K562 (cell line): Measurements from ENCODE around the gene RHD. TPM values are rescaled to one million over a fixed set of nuclear protein-coding genes. Genes with fewer than 3 reads are reported as not detected.

ENCODE experiments used
- DACH1 ChIP-seq: fragments of 450-650 bp; IDR thresholded peaks from 2 replicates; pipeline ENCODE4 v1.6.1; 2018; ENCODE audit not compliant: partially characterized antibody
- GABPA ChIP-seq: fragments of 200-800 bp; sonication (Bioruptor generic); conservative IDR thresholded peaks from 2 replicates; pipeline ENCODE4 v1.6.1; 2016; ENCODE audit warnings: low read depth, missing genetic modification characterization, missing compliant biosample characterization
- GMEB1 ChIP-seq: fragments of 250-450 bp; sonication (Bioruptor Pico); IDR thresholded peaks from 2 replicates; pipeline ENCODE4 v1.4.0; 2020; ENCODE audit warnings: mild to moderate bottlenecking
- MBD2 ChIP-seq: sonication (generic); IDR thresholded peaks from 2 replicates; pipeline ENCODE4 v1.6.1; 2016; ENCODE audit warnings: low read depth, borderline replicate concordance
- MCM7 ChIP-seq, 2 experiments: fragments of 450-650 bp; IDR thresholded peaks; 2 replicates each; pipeline ENCODE4 v1.6.1; 2016 to 2018
- MLLT1 ChIP-seq, 2 experiments: fragments of 450-650 bp; IDR thresholded peaks; 2 replicates each; pipeline ENCODE4 v1.6.1; 2016
- MTA1 ChIP-seq: fragments of 450-650 bp; IDR thresholded peaks from 2 replicates; pipeline ENCODE4 v1.6.1; 2017; ENCODE audit warnings: borderline replicate concordance
- NEUROD1 ChIP-seq: fragments of 150-350 bp; IDR thresholded peaks from 2 replicates; pipeline ENCODE4 v1.6.1; 2014; ENCODE audit warnings: borderline replicate concordance, low read length, low read depth; ENCODE audit not compliant: partially characterized antibody
- RHOXF2B ChIP-seq: fragments of 250-450 bp; sonication (Bioruptor Pico); conservative IDR thresholded peaks from 2 replicates; pipeline ENCODE4 v1.5.1; 2021
- SFPQ ChIP-seq: fragments of 200-400 bp; formaldehyde crosslinking; IDR thresholded peaks from 2 replicates; pipeline ENCODE4 v1.6.1; 2017; ENCODE audit warnings: mild to moderate bottlenecking, low read depth, low read length, moderate library complexity
- SREBF1 ChIP-seq: fragments of 150-350 bp; IDR thresholded peaks from 2 replicates; pipeline ENCODE4 v1.6.1; 2014; ENCODE audit warnings: antibody characterized with exemption, low read depth, low read length, borderline replicate concordance
- THAP7 ChIP-seq: fragments of 250-450 bp; sonication (Bioruptor Pico); IDR thresholded peaks from 2 replicates; pipeline ENCODE4 v1.5.0; 2021
- THRAP3 ChIP-seq: fragments of 450-650 bp; IDR thresholded peaks from 2 replicates; pipeline ENCODE4 v1.6.1; 2016; ENCODE audit warnings: mild to moderate bottlenecking, inconsistent platforms, borderline replicate concordance
- ZFPM2 ChIP-seq: fragments of 250-450 bp; sonication (Bioruptor Pico); IDR thresholded peaks from 2 replicates; pipeline ENCODE4 v1.5.1; 2022; ENCODE audit warnings: mild to moderate bottlenecking
- ZMIZ1 ChIP-seq, 2 experiments: fragments of 150-350 bp in 1 of 2; IDR thresholded peaks; 2 replicates each; pipeline ENCODE4 v1.6.1; 2012 to 2016; ENCODE audit warnings: low read depth in 2 of 2, low read length in 2 of 2, mild to moderate bottlenecking in 1 of 2, moderate library complexity in 1 of 2
- ZNF695 ChIP-seq: fragments of 450-650 bp; formaldehyde crosslinking; IDR thresholded peaks from 2 replicates; pipeline ENCODE4 v1.4.0; 2020; ENCODE audit warnings: mild to moderate bottlenecking, moderate library complexity
- polyA plus RNA-seq, 8 experiments: library from polyadenylated mRNA; depleted of rRNA in 4 of 8; stranded (reverse) in 5 of 8; unstranded in 3 of 8; fragments of >200 nt; fragmentation: Nextera tagmentation in 2 of 8; fragmentation: Illumina TruSeq in 1 of 8; extraction: Ambion mirVana in 2 of 8; extraction: Trizol in 1 of 8; gene quantifications; 2 replicates each; pipeline versions ENCODE4 v1.2.1 to v1.2.3, GENCODE V29; 2011 to 2014; ENCODE audit warnings: inconsistent platforms in 1 of 8, missing spikeins in 1 of 8
- total RNA-seq, 7 experiments: library from RNA; depleted of rRNA in 6 of 7; stranded (reverse); fragments of >200 nt in 6 of 7; fragmentation: Illumina TruSeq in 2 of 7; extraction: Trizol in 2 of 7; gene quantifications; 2 replicates each; pipeline versions ENCODE4 v1.2.1 to v1.2.3, GENCODE V29; 2011 to 2021; ENCODE audit warnings: low replicate concordance in 1 of 7

The RHD gene
- total and polyA plus RNA-seq, 9 of the 15 experiments (the other 6 are each of a cell fraction or from before 2014, with no cell fraction given): 8.8 to 32.4 (median 15.0) TPM

GRCh38 chr1:25232866-25233784 is 39.2 kb upstream of the RHD start (continued):
- TF ChIP-seq ZMIZ1 (IDR thresholded peaks at IDR 0.05; ENCODE audit: low read depth in 2 of 2, low read length in 2 of 2): peak in 1 of 2 experiments; percentile 33; a peak in 1 of 4 replicates
- peak; percentile 82 for TF ChIP-seq NEUROD1
- 0 out of 2 replicates have a peak, but pooled peaks have one; percentile 26 for TF ChIP-seq THAP7 (CRISPR knock-in tag)
- no peak for TF ChIP-seq SREBF1
- no peak for TF ChIP-seq SFPQ
- no peak for TF ChIP-seq ZFPM2 (CRISPR knock-in tag)
- TF ChIP-seq MTA1: peak; percentile 13; the same call in 1 of the 2 replicates
- TF ChIP-seq DACH1: peak; percentile 88
- no peak for TF ChIP-seq GABPA
- TF ChIP-seq MLLT1 (IDR thresholded peaks at IDR 0.05): peak; percentile 2 to 25; a peak in 3 of 4 replicates
- TF ChIP-seq MBD2: peak; percentile 86
- TF ChIP-seq ZNF695 (CRISPR knock-in tag): no peak
- peak; percentile 57; the same call in 1 of the 2 replicates for TF ChIP-seq RHOXF2B (CRISPR knock-in tag)
- no peak for TF ChIP-seq MCM7 (IDR thresholded peaks at IDR 0.05)
- no peak for TF ChIP-seq GMEB1 (CRISPR knock-in tag)
- TF ChIP-seq THRAP3: 0 out of 2 replicates have a peak, but pooled peaks have one; percentile 37
